ENCODE data around the gene CSNK2A3. TPM values are rescaled to one million over a fixed set of nuclear protein-coding genes. Genes with fewer than 3 reads are reported as not detected.

CSNK2A3 gene
- total RNA-seq, 1 donor from 2014 or later = 17.4 TPM

DNA sequence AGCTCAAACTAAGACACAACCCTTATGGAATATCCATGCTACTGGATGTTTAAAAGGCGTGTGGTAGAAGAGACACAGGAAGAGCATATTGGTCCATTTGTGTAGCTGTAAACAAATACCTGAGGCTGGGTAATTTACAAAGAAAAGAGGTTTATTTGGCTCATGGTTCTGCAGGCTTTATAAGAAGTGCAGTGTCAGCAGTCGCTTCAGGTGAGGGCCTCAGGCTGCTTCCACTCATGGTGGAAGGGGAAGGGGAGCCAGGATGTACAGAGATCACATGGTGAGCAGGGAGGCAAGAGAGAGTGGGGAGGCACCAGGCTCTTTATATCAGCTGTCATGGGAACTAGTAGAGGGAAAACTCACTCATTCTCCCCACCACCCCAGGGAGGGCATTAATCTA, 31.8 kb upstream of the CSNK2A3 start:
- no peak for DNase-seq
- peaks cover 20% of the 10 kb centered on the region for H3K4me1 Mint-ChIP-seq (ENCODE audit: low read depth, unreplicated experiment)
- peaks cover 6% of the 10 kb centered on the region for H3K36me3 Mint-ChIP-seq (ENCODE audit: unreplicated experiment)
- H3K27ac Mint-ChIP-seq (ENCODE audit: unreplicated experiment) = no peak overlapping the region
- peaks cover 7% of the 10 kb centered on the region for H3K27me3 Mint-ChIP-seq (ENCODE audit: unreplicated experiment)
- peaks cover 15% of the 10 kb centered on the region for H3K9me3 Mint-ChIP-seq (ENCODE audit: unreplicated experiment)
- TF ChIP-seq, protein P1, sequence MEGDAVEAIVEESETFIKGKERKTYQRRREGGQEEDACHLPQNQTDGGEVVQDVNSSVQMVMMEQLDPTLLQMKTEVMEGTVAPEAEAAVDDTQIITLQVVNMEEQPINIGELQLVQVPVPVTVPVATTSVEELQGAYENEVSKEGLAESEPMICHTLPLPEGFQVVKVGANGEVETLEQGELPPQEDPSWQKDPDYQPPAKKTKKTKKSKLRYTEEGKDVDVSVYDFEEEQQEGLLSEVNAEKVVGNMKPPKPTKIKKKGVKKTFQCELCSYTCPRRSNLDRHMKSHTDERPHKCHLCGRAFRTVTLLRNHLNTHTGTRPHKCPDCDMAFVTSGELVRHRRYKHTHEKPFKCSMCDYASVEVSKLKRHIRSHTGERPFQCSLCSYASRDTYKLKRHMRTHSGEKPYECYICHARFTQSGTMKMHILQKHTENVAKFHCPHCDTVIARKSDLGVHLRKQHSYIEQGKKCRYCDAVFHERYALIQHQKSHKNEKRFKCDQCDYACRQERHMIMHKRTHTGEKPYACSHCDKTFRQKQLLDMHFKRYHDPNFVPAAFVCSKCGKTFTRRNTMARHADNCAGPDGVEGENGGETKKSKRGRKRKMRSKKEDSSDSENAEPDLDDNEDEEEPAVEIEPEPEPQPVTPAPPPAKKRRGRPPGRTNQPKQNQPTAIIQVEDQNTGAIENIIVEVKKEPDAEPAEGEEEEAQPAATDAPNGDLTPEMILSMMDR (IDR thresholded peaks at IDR 0.05; ENCODE audit: partially characterized antibody, unreplicated experiment) = no peak
- H3K4me3 Mint-ChIP-seq (ENCODE audit: unreplicated experiment) = no peak overlapping the region

DNA sequence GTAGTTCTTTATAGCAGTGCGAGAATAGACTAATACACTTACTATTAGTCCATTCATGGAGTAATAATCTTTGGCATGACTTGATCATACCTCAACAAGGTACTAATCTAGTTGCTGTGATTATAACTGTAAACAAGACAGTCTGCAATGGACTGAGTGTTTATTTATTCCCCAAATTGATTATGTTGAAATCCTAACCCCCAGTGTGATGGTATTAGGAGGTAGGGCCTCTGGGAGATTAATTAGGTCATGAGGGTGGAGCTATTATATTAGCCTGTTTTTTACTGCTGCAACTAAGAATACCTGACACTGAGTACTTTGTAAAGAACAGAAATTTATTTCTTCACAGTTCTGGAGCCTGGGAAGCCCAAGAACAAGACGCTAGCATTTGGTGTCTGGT, 30.9 kb upstream of the CSNK2A3 start:
- H3K27me3 Mint-ChIP-seq (ENCODE audit: unreplicated experiment) = peaks cover 7% of the 10 kb centered on the region
- H3K9me3 Mint-ChIP-seq (ENCODE audit: unreplicated experiment) = peaks cover 15% of the 10 kb centered on the region
- H3K36me3 Mint-ChIP-seq (ENCODE audit: unreplicated experiment) = peaks cover 6% of the 10 kb centered on the region
- no peak overlapping the region for H3K27ac Mint-ChIP-seq (ENCODE audit: unreplicated experiment)
- DNase-seq = no peak
- no peak overlapping the region for H3K4me3 Mint-ChIP-seq (ENCODE audit: unreplicated experiment)
- H3K4me1 Mint-ChIP-seq (ENCODE audit: low read depth, unreplicated experiment) = peaks cover 20% of the 10 kb centered on the region
- TF ChIP-seq, protein P1 (IDR thresholded peaks at IDR 0.05; ENCODE audit: partially characterized antibody, unreplicated experiment) = no peak

DNA sequence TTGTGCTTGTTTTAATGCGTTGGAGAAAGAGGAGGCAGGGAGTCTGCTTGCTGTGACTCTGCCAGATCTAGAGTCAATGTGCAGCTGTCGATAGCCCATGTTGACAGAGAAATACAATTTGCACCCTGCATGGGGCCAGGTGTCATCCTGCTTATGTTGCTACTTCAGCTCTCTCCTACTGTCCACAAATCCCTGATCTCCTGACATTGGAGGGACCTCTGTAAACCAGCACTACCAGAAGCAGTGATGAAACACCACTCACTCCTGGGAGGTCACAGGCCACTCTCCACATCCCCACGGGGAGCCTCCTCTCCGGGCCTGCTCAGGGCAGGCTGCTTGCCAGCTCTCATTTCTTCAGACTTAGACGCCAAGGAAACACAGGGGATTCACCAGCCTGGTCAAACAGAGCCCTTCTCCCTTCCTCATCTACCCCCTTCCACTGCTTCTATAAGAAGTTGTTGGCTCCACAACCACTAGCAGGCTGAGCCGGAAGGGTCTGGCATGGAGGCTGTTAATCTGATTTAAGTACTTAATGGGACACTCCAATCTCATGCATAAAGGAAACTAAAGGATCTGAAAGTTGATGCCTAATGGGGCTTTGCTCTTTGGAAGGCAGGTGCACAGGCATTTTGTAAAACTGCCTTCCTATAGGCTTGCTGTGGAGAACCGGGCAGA, 29.9 kb upstream of the CSNK2A3 start:
- peaks cover 6% of the 10 kb centered on the region for H3K36me3 Mint-ChIP-seq (ENCODE audit: unreplicated experiment)

DNA sequence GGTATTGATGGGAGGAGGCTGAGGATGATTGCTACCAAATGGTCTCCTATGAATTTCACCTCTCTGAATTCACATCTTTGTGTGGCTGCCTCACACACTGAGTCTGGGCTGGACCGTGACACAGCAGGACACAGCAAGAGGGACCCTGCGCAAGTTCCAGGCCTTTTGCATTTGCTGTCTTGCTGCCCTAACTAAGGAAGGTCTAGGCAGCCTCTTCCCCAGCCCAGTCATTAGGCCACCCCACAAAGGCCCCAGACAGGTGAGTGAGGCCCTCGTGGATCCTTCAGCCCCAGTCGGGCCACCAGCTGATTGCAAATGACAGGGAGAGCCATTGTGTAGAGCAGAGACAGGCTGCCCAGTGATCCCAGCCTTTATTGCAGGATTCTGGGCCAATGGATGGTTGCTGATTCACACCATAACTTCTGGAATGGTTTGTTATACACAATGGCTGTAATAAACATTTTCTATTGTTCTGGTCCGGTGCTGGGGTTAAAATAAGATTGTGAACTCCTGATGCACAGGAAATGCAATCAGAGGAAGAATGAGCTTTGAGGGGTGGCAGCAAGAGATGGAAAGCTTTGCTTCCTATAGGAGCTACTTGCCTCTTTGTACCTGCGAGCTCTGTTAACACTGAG, 28.5 kb upstream of the CSNK2A3 start:
- H3K27ac Mint-ChIP-seq (ENCODE audit: unreplicated experiment) = no peak overlapping the region
- DNase-seq = no peak
- H3K9me3 Mint-ChIP-seq (ENCODE audit: unreplicated experiment) = peaks cover 13% of the 10 kb centered on the region
- peaks cover 10% of the 10 kb centered on the region for H3K27me3 Mint-ChIP-seq (ENCODE audit: unreplicated experiment)
- peaks cover 16% of the 10 kb centered on the region for H3K4me1 Mint-ChIP-seq (ENCODE audit: low read depth, unreplicated experiment)
- peaks cover 6% of the 10 kb centered on the region for H3K36me3 Mint-ChIP-seq (ENCODE audit: unreplicated experiment)
- H3K4me3 Mint-ChIP-seq (ENCODE audit: unreplicated experiment) = no peak overlapping the region
- TF ChIP-seq, protein P1 (IDR thresholded peaks at IDR 0.05; ENCODE audit: partially characterized antibody, unreplicated experiment) = no peak

More for the DNA sequence above, 29.9 kb upstream of the CSNK2A3 start:
- Mint-ChIP-seq H3K4me3 (ENCODE audit: unreplicated experiment) (no peak overlapping the region), H3K27ac (ENCODE audit: unreplicated experiment) (peak overlapping the region; percentile 24), H3K9me3 (ENCODE audit: unreplicated experiment) (peaks cover 15% of the 10 kb centered on the region), H3K4me1 (ENCODE audit: low read depth, unreplicated experiment) (peaks cover 16% of the 10 kb centered on the region), H3K27me3 (ENCODE audit: unreplicated experiment) (peaks cover 10% of the 10 kb centered on the region)
- DNase-seq = no peak
- TF ChIP-seq, protein P1 (IDR thresholded peaks at IDR 0.05; ENCODE audit: partially characterized antibody, unreplicated experiment) = no peak

DNA sequence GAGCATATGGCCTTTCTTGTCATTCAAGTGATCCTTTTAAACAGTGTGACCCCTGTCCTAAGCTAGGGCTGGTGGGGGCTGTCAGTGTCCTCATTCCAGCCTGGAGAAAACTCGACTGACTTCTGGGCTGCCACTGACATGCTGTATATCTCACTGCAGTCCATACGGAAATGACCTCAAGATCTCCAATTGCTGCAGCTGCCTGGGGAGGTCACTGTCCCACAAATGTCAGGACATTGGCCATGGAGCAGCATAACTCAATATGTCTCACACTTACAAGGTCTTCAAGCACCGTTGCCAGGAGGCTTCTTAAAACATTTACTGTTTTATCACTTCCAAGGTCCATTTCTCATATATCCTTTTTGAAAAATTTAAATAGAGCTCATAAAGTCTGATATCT, 27.8 kb upstream of the CSNK2A3 start:
- no peak for DNase-seq
- TF ChIP-seq, protein P1 (IDR thresholded peaks at IDR 0.05; ENCODE audit: partially characterized antibody, unreplicated experiment) = no peak
- no peak overlapping the region for H3K27ac Mint-ChIP-seq (ENCODE audit: unreplicated experiment)
- H3K27me3 Mint-ChIP-seq (ENCODE audit: unreplicated experiment) = peaks cover 10% of the 10 kb centered on the region
- peaks cover 6% of the 10 kb centered on the region for H3K36me3 Mint-ChIP-seq (ENCODE audit: unreplicated experiment)
- no peak overlapping the region for H3K4me3 Mint-ChIP-seq (ENCODE audit: unreplicated experiment)
- H3K4me1 Mint-ChIP-seq (ENCODE audit: low read depth, unreplicated experiment) = peaks cover 16% of the 10 kb centered on the region
- peaks cover 13% of the 10 kb centered on the region for H3K9me3 Mint-ChIP-seq (ENCODE audit: unreplicated experiment)

Data from glutamatergic neuron (in vitro differentiated cells).